HS-27A (cell line): Measurements from ENCODE around the gene SLC8A2.

ENCODE experiments used
- DNase-seq: peaks from one replicate; pipeline ENCODE4 v3.0.0-alpha.2; 2012; ENCODE audit warnings: low read depth, missing footprints

The SLC8A2 gene

DNA sequence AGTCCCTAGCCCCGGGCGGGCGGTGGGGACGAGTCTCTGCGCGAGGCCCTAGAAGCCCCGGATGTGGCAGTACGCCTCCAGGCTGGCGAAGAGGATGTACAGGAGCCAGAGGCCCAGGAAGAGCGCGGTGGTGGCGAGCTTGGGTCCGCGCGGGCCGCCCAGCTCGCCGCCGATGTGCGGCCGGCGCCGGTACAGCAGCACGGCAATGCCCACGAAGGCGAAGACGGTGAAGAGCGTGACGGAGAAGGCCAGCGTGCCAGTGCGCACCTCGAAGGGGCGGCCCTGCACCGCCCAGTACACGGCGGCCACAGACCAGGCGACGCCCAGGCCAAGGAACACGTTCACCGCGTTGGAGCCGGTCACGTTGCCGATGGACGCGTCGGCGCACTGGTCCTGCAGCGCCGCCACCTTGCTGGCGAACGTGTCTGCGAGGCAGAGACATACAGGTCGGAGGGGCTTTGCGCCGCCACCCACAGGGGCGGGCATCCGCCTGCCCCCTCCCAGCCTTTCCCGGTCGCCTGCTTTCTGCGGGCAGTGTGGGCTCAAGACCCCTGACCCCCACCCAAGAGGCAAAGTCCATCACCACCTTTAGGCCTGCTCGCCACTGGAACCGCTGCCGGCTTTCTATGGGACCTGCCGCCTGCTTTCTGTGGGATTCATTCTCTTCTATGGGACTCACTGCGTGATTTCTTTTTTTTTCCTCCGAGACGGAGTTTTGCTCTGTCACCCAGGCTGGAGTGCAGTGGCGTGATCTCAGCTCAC is 41.5 kb downstream of the SLC8A2 start:
- no peak for DNase-seq

DNA sequence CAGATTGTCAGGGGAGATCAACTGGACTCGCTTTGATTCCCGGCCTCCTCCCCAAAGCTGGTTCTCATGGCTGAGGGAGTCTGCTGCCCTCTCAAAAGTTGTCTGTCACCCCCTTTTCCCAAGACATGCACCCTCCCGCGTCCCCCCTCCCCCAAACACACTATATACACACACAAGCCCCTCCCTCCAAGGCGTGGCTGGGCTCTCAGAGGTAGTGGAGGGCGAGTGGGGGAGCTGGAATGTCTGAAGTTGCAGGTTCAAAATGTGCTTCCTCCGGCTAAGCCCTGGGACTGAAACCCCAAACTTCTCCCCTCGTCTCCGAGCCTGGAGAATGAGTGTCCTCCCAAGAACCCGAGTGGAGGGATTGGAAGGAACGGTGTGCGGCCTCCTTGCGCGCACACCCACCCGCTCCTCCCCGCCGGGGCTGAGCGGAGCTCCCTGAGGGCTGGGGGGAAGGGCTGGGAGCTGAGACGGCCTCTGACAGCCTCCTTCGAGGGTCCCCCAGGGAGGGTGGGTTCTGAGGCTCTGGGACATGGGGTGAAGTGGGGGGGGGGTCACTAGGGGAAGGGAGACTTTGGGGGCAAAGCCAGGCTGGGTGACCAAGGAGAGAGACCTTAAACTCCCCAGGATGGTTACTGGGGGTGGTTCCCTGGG is 42.4 kb downstream of the SLC8A2 start:
- no peak for DNase-seq

DNA sequence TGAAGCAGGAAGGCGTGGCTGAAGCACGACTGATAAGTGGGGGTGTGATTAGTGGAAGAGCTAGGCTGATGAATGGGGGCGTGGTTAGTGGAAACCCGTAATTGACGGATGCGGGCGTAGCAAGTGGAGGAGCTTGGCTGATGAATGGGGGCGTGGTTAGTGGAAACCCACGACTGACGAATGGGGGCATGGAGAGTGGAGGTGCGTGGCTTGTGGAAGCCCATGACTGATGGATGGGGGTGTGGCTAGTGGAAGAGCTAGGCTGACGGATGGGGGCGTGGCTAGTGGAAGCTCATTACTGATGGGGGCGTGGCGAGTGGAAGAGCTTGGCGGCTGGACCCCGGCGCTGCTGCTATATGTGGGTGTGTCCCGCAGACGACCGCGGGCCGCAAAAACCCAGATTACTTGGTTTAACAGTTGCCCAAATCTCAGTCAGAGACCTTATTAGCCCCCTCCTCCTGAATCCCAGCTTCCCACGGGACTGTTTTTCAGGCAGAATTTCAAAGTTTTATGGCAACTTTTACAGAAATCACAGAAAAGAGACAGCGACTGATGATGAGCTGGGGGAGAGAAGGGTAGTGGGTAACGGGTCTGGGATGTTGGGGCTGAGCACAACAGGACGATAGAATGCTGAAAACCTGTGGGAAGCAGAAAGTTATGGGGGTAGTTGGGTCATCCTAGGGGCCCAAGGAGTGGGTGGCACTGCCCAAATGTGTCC is 43.4 kb downstream of the SLC8A2 start:
- peak; percentile 100 for DNase-seq

DNA sequence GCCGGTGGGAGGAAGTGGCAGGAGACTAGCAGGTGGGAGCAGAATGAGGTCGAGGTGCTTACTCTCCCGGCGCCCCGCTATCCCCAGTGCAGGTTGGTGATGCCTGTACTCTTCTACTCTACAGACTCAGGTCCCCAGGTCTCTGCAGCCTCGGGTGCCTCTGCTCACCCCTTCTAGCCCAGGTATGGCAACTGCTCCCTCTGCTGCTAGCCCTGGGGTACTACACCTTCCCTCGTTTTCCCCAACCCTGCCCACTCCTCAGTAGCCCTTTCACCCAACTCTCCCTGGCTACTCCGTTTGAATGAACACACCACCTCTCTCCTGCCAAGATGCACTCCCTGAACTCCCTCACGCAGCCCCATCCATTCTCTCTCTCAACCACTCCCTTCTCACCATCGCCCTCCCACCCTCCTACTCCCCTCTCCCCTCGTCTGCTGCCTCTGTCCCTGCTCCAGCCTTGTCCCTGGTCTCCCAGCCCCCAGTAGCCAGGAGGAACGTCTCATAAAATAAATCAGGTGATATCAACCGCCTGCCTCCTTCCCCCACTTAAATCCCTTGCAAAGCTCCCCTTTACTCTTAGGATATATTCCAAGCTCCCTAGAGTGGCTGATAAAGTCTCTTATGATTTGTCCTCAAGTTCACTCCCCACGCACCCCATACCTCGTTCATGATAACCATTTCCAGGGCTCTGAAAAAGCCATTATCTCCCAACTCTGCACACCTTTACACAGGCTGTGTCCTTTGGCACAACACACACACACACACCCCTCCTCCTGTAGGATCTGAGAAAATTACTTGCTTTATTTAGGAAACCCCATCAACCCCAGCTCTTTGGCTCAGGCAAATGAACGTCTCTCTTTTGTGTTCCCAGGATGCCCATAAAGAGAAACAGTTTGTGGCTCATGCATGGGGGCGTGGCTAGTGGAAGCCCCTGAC is 44.2 kb downstream of the SLC8A2 start:
- peak; percentile 52 for DNase-seq

DNA sequence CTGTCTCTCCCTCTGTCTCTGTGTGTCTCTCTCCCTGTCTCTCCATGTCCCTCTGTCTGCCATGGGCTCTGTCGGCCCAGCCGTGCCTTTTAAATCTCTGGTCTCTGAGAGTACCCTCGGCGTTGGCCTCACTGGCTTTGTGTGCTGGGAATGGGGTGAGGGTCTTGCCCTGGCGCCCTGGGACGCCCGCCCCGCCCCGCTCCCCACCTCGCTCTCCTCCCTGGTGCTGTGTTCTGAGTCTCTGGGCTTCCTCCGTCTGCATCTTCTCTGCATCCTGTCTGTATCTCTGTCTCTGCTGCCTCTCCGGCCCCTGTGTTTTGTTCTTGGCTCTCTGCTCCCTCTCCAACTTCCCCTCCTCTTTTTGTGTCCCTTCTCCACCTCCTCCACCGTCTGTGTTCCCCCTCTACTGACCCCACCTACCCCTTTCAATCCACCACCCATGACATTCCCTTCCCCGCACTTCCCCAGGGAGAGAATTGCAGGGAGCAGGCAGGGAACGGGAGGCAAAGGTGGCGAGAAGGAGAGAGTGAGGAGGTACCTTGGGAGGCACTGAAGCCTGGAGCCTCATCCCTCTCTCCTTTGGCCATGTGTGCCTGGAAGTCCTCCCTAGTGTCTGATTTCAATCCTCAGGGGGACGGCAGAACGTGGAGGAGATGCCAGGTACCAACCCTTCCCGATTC is 48.4 kb downstream of the SLC8A2 start:
- no peak for DNase-seq

DNA sequence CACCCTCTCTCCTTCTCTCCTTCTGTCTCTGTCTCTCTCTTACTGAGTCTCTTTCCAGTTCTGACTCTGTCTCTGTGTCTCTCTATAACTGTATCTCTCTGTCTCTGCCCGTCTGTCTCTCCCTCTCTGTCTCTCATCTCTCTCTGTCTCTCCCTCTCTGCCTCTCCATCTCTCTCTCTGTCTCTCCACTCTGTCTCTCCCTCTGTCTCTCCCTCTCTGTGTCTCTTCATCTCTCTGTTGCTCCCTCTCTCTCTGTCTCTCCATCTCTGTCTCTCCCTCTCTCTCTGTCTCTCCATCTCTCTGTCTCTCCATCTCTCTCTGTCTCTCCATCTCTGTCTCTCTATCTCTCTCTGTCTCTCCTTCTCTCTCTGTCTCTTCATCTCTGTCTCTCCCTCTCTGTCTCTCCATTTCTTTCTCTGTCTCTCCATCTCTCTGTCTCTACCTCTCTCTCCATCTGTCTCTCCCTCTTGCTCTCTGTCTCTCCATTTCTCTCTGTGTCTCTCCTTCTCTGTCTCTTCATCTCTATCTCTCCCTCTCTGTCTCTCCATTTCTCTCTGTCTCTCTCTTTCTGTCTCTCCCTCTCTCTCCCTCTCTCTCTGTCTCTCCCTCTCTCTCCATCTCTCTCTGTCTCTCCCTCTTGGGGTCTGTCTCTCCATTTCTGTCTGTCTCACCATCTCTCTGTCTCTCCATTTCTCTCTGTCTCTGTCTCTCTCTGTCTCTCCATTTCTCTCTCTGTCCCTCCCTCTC is 49.1 kb downstream of the SLC8A2 start:
- DNase-seq, result no peak

DNA sequence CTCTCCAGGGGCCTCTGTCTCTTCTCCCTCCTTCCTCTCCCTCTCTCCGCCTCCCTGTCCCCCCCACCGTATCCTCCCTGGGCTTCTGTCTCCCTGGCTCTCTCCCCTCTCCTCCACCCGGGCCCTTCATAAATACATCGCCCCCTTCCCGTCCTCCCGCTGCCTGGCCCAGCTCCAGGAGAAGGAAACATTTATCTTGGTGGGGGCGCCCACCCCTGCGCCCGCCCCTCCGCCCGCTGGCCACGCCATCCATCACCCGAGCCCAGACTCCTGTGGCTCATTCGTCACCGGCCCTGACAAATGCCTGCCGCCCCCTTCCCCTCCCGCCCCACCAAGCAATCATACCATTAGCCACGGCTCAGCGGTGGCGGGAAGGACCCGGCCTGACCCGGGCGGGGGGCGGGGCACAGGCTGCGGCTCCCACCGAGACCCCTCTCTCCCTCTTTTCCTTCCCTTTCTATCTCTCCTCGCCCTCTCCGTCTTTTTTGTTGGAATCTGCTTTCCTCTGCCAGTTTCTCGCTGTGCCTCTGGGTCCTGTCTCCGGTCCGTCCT is 49.8 kb downstream of the SLC8A2 start:
- DNase-seq, result no peak

DNA sequence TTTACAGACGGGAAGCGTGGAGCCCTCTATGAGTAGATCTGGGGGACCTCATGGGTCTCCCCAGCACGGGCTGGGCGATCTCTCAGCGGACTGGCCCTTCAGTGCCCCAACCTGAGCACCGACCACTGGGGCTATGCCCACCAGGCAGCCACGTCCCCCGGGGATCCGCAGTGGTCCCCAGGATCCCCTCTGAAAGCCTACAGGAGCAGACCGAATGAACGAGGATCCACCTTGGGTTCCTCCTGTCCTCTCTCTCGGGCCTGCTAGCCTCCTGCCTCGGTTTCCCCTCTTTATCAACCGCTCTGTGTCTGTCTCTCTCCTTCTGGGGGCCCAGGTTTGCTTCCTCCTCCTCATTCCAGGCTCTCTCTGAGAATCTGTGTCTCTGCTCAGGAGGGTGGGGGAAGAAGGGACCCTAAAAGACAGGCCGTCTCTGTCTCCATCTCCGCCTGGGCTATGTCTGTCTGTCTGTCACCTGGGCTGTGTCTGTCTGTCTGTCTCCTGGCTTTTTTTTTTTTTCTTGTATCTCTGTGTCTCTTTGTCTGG is 50.4 kb downstream of the SLC8A2 start:
- DNase-seq, result no peak

DNA sequence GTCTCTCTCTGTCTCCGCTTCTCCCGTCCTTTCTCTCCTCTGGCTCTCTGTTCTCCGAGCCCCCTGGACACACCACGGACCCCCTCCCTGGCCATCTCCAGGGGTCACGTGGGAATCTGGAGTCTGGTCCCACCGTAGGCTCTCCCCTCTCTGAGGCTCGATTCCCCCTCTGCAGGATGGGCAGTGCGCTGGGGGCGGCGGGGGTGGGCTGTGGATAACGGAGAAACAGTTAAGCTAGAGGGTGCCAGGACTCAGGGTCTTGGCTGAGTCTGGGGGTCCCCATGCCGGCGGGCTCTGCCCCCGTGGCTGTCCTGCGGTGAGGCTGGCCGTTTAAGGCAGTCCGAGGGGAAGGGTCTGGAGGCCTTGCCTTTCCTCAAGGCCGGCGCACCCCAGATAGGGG is 51.9 kb downstream of the SLC8A2 start:
- DNase-seq, result no peak

DNA sequence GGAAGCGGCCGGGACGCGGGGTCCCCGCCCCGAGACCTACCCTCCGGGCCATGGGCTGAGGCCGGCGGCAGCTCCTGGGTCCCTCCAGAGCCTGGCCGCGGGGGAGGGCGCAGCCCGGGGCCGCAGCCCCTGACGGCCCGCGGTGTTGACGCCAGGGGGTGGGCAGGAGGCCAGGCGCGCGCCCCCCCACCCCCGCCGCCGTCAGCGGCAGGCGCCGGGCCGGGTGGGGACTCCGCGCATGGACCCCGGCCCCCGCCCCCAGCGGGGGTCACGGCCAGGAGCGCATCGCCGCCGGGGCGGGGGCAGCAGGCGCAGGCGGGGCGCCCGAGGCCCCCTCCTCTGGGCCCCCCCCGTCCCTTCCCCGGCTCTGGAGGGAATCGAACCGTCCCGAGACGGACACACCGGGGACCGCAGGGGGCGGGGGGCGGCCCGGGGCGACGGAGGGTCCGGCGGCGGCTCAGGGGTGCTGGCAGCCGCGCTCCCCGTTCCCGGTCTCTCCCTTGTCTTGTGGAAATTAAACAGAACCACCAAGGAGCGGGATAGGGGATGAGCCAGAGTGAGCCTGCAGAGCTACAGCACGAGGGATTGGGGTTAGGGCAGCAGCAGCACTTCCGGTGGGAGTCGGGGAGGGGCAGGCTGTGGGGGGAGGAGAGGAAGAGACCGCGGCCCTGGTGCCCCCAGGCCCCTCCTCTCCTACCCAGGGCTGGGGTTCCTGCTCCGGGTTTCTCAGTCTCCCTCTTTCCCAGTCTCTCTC is 52.5 kb downstream of the SLC8A2 start, which contains the start of gene MEIS3:
TSS of gene MEIS3 (minus strand) at position 498 of the 754 bp plus-strand sequence. CDS start at position 52, 446 bp downstream.
- no peak for DNase-seq

DNA sequence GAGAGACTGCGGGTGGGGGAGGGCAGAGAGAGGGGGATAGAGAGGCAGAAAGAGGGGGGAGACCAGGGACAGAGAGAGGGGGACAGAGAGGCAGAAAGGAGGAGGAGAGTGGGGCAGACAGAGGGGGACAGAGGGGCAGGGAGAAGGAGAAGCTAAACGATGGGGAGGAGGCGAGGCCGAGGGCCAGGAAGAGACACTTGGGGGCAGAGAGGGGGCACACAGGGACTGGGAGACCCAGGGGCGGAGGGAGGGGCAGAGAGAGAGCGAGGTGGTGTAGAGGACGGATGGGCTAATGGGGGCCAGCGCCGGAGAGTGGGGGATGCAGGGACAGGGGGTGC is 53.0 kb downstream of the SLC8A2 start:
- DNase-seq, result no peak

DNA sequence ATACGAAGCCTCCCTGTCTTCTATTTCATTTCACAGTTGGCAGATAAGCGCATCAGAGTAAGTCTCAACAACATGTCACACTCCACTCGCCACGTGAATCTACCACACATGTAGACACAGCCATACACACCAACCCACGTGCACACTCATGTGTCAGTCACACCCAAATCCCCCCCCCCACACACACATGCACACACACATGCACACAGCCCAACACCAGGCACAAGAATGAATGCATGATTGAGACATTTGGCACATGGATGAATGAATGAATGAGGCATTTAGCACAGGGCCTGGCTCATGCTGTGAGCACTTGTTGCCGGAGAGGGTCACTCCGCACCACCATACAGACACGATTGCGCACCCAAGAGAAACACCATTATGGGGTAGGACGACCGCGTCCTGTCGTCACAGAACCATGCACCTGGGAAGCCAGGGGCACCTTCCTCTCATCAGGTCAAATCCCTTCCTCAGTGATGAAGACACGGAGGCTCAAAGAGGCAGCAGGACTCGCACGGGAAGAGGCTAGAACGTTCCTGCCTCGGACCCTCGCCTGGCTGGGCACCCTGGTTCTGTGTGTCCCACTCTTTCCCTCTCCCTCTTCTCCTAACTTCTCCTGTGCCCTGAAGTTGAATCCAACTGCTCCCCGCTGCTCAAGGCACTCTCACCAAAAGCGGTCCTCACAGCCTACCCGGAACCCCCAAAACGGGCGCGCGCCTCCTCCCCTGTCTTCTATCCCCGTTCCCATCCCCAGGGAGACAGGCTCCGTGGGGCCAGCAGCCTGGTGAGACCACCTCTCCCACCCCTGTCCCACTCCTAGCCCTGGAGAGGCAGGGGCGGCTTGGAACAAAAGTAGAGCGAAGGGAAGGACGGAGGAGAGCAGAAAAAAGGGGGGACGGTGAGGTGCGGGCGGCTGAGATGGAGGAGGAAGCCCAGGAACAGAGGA is 53.7 kb downstream of the SLC8A2 start:
- no peak for DNase-seq

DNA sequence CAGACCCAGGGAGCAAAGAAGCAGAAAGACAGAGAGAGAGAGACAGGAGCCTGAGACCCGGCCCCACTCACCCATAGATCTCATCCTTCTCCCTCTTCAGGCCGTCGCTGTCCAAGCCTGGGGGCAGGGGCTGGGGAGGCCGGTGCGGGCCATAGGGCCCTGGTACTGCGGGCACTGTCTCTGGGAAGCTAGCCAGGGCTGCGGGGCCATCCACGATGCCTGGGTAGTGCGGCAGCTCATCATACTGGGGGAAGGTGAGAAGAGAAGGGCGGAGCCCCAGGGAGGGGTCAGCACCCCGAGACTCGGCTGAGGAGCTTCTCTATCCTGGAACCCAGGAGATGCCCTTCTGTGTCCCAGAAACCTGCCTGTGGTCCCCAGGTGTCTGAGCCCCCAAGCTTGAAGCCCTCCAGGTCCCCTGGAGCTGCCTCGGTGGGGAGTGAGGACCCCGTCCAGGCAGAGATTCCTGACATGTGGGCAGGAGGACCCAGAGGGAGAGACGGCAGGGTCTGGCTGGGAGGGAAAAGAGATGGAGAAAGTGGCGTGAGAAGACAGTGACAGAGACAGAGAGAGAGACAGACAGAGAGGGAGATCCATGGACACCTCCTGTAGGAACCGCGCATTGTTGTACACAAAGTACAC is 54.5 kb downstream of the SLC8A2 start:
- DNase-seq, result no peak

DNA sequence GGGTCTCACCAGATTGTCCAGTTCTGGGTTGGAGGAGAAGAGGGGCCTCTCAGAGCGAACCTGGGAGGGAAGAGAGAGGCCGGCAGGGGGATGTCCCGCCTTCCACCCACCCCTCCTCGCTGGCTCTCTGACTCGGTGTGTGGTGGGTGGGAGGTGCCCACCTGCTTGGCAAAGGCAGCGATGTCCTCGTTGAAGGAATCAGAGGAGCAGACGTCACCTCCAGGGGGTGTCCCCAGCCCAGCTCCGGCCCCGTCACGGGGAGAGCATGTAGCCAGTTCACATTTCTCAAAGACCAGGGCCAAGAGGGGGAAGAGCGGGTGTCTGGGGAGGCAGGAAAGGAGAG is 55.1 kb downstream of the SLC8A2 start:
- no peak for DNase-seq

DNA sequence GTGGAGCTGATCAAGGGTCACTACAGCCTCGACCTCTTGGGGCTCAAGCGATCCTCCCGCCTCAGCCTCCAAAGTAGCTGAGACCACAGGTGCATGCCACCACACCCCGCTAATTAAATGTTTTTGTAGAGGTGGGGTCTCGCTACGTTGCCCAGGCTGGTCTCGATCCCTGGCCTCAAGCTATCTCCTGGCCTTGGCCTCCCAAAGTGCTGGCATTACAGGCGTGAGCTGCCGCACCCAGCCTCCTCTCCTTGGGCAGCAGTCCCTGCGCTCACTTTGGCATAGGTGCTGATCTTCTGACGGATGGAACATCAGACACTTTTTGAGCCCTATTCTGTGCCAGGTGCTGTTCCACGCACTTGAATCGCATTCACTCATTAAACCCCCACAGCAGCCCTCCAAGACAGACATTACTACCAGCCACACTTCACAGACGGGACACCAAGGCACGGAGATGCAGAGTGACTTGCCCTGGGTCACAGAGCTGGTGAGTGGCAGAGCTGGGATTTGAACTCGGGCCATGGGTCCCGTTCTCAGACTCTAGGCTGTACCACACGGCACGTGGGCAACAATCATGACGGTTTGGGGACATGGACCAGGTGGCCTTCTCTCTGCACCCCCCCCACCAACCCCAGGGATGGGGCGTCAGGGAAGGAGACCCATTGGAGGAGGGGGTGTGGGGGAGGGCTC is 55.6 kb downstream of the SLC8A2 start:
- DNase-seq, result no peak

DNA sequence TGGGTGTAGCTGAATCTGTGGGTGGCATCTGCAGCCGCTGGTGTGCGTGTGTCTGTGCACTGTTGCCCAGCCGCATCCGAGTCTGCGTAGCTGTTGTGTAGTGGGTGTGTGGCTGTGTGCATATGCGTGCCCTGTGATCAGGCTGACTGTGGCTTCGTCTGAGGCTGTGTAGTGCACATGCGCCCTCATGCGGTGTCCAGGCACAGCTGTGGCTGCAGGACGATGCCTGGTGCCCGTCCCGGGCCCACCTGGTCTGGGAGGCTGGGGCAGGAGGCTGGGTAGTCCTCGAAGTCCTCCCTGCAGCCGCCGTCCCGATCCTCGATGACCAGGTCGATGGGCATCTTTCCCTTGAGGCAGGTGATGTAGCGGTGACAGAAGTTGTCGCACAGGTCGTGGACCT is 57.2 kb downstream of the SLC8A2 start:
- DNase-seq, result no peak

DNA sequence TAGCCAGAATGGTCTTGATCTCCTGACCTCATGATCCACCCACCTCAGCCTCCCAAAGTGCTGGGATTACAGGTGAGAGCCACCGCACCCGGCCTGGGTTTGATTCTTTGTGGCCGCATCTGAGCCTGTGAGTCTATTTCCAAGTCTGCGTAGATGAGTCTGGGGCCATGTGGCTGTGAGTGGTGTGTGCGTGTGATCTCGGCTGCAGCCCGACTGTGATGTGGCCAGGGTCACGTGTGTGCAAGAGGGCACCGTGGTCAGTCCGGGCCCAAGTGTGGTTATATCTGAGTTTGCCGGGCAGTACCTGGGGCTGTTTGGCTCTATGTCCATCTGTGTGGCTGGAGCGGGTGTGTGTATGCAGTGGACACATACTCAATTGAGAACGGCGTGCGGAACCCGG is 57.8 kb downstream of the SLC8A2 start:
- DNase-seq, result no peak
